Subcutaneous abdominal adipose tissue (tissue), 5 donors: ENCODE data around the gene SPTLC1.

Source experiments
- H3K27ac ChIP-seq: one replicate; pipeline ENCODE4 v1.7.0; 2013; ENCODE audit warnings: low read depth, mild to moderate bottlenecking, inconsistent platforms, low read length, moderate library complexity
- H3K27me3 ChIP-seq, 5 donors: one replicate each; pipeline ENCODE4 v1.7.0; 2013; ENCODE audit warnings: low read length in 5 of 5, inconsistent platforms in 1 of 5; ENCODE audit not compliant: control insufficient read depth in 5 of 5, insufficient read depth in 4 of 5
- H3K36me3 ChIP-seq, 5 donors: one replicate each; pipeline ENCODE4 v1.7.0; 2013; ENCODE audit warnings: low read length in 5 of 5; ENCODE audit not compliant: control insufficient read depth in 5 of 5, insufficient read depth in 5 of 5
- H3K4me1 ChIP-seq, 5 donors: one replicate each; pipeline ENCODE4 v1.7.0; 2013; ENCODE audit warnings: low read length in 5 of 5, mild to moderate bottlenecking in 3 of 5, moderate library complexity in 1 of 5; ENCODE audit not compliant: control insufficient read depth in 5 of 5, insufficient read depth in 5 of 5
- H3K4me3 ChIP-seq, 5 donors: one replicate each; pipeline ENCODE4 v1.7.0; 2013; ENCODE audit warnings: low read length in 5 of 5, low read depth in 1 of 5
- H3K9ac ChIP-seq, 5 donors: one replicate each; pipeline ENCODE4 v1.7.0; 2013; ENCODE audit warnings: low read length in 5 of 5, mild to moderate bottlenecking in 4 of 5, moderate library complexity in 3 of 5
- H3K9me3 ChIP-seq, 5 donors: one replicate each; pipeline ENCODE4 v1.7.0; 2013; ENCODE audit warnings: low read length in 5 of 5; ENCODE audit not compliant: control insufficient read depth in 5 of 5
- donor health status: healthy.
- donor health status: healthy.
- donor health status: healthy.
- donor health status: healthy.
- donor health status: healthy.

Gene SPTLC1

DNA sequence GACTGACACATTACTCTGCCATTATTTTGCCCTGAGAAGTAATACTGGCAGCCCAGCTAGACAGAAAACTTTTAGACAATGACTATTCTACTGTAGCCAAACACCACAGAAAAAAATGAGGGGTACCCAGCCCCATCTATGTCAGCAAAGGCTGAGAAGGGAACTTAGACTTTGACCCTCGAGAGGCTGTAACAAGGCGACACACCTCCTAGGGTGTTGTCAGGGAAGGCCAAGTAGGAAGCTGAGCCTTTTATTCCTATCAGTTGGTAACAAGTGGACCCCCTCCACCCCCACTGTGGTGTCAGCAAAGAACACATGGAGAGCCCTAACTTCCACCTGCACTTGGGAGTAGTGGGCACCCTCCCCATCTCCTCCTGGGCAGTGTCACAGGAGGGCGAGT is 55.6 kb downstream of the SPTLC1 start:
- Histone ChIP-seq H3K4me1 (peaks cover 0 to 6% (median 0%) of the 10 kb centered on the region in 5 donors), H3K27ac (no peak overlapping the region), H3K36me3 (peaks cover 23 to 47% (median 33%) of the 10 kb centered on the region in 5 donors), H3K4me3 (no peak overlapping the region), H3K9ac (no peak overlapping the region), H3K9me3 (peaks cover 8 to 25% (median 13%) of the 10 kb centered on the region in 5 donors), H3K27me3 (no peaks in the 10 kb centered on the region)

DNA sequence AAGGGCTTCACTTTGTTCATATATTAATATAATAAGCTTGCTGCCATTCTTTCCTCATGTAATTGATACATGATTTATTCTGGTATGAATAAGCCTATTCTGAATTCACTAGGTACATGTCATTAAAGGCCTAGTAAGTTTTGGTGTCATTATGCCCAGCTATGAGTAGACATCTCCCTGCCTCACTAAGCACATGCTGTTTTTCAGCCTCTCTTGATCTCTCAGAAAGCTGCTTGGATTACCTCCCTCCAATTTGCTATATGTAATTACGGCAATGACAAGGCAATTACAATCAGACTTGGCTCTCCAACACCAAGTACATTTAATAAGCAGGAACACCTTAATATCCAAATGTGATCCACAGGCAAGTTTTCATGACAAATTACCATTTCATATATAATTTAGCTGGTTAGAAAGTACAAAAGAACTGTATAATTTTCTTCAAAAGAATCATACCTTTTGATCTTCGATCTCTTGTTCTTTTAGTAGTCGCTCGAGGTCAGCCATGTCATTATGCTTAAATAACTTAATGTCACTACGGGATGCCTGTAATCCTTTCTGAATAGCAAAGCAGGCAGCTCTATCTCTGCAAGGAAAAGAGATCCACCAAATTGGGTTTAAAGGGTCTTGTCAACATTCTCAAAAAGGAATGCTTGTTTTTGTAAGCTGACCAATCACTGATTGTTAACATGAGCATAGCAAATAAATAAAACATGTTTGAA is 56.3 kb downstream of the SPTLC1 start:
- no peak overlapping the region for H3K4me3 ChIP-seq
- H3K4me1 ChIP-seq, result peaks cover 0 to 6% (median 0%) of the 10 kb centered on the region in 5 donors
- no peak overlapping the region for H3K27ac ChIP-seq
- peaks cover 8 to 25% (median 13%) of the 10 kb centered on the region in 5 donors for H3K9me3 ChIP-seq
- H3K27me3 ChIP-seq, result no peaks in the 10 kb centered on the region
- peaks cover 26 to 48% (median 35%) of the 10 kb centered on the region in 5 donors for H3K36me3 ChIP-seq
- H3K9ac ChIP-seq, result no peak overlapping the region

DNA sequence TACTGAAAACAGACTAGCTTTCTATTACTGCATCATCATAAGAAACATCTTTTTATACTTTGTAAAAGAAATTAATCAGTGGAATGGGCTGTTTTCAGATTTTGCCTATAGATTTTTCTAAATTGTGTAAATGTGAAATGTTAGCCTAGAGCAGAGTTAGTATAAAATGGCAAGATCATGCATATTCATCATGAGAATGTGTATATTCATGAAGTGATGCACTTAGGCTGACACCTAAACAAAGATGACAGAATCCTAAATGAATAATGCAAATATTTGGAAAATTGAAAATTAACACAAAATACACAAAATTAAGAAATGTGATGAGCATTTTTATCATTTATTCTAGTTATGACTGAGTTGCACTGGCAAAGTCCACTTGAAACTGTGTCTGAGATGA is 57.2 kb downstream of the SPTLC1 start:
- Histone ChIP-seq H3K36me3 (peaks cover 30 to 51% (median 35%) of the 10 kb centered on the region in 5 donors), H3K4me1 (peaks cover 0 to 6% (median 0%) of the 10 kb centered on the region in 5 donors), H3K27me3 (no peaks in the 10 kb centered on the region), H3K9me3 (peaks cover 8 to 22% (median 13%) of the 10 kb centered on the region in 5 donors), H3K9ac (no peak overlapping the region), H3K27ac (no peak overlapping the region), H3K4me3 (no peak overlapping the region)

DNA sequence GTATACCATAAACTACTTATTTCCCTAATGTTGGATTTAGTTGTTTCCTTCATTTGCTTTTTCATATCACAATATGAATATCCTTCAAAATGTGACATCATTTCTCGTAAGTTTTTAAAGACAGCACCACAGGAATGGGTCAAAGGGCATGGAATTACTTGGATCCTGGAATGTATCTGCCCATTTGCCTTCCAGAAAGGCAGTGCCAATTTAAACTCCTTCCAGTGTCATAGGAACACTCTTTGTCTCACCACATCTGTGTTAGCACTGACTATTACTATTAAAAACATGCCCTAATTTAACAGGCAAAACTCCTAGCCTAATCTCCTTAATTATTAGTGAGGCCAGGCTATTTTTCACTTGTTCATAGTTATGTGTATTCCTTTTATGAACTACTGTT is 58.0 kb downstream of the SPTLC1 start:
- Histone ChIP-seq H3K27me3 (no peaks in the 10 kb centered on the region), H3K4me1 (peaks cover 0 to 6% (median 0%) of the 10 kb centered on the region in 5 donors), H3K27ac (no peak overlapping the region), H3K9me3 (peaks cover 5 to 14% (median 8%) of the 10 kb centered on the region in 5 donors), H3K4me3 (no peak overlapping the region), H3K36me3 (peaks cover 24 to 53% (median 35%) of the 10 kb centered on the region in 5 donors), H3K9ac (no peak overlapping the region)

DNA sequence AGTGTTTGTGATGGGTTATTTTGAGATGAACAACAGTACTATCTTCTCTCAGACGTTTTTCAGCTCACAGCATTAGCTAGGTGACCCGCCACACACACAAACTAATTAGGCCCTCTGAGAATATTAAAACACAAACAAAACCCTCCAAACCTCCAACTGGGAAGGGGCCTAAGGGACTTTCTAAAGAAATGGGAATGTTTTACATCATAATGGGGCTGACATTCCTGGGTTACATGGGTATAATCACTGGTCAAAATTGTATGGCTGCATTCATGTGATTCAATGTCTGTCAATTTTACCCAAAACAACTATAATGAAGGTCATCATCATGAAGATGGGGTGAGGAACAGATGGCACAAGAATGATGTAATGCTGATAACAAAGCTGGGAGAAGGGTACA is 59.6 kb downstream of the SPTLC1 start:
- Histone ChIP-seq H3K9me3 (no peaks in the 10 kb centered on the region), H3K4me1 (peaks cover 0 to 6% (median 0%) of the 10 kb centered on the region in 5 donors), H3K27me3 (no peaks in the 10 kb centered on the region), H3K9ac (no peak overlapping the region), H3K4me3 (no peak overlapping the region), H3K27ac (no peak overlapping the region), H3K36me3 (peaks cover 28 to 53% (median 35%) of the 10 kb centered on the region in 5 donors)

GRCh38 chr9:92048924-92049625 is 66.1 kb downstream of the SPTLC1 start:
- Histone ChIP-seq H3K9me3 (no peaks in the 10 kb centered on the region), H3K36me3 (peaks cover 42 to 65% (median 57%) of the 10 kb centered on the region in 5 donors), H3K27me3 (no peaks in the 10 kb centered on the region)

DNA sequence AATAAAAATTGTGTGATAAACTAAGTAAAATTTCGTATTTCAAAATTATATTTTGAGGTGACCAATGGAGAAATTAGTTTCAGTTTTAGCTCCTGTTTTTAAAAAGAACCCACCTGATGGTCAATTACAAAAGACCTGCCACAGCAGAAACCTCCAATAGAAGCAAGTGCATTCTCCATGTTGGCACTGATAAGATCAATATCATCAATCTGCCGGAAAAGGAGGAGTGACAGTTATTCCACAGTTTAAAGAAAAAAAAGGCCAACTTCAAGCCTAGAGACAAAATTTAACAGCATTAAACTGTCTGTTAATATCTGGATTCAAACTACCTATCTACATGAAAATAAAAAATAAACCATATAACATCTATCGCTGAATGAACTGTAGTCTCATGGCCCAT is 67.7 kb downstream of the SPTLC1 start:
- Histone ChIP-seq H3K4me3 (no peak overlapping the region), H3K27me3 (no peaks in the 10 kb centered on the region), H3K36me3 (peaks cover 51 to 69% (median 62%) of the 10 kb centered on the region in 5 donors), H3K9ac (no peak overlapping the region), H3K9me3 (peaks cover 0 to 7% (median 5%) of the 10 kb centered on the region in 5 donors), H3K27ac (no peak overlapping the region), H3K4me1 (no peaks in the 10 kb centered on the region)

More at GRCh38 chr9:92048924-92049625, 66.1 kb downstream of the SPTLC1 start:
- Histone ChIP-seq H3K9ac (no peak overlapping the region), H3K4me1 (no peaks in the 10 kb centered on the region), H3K4me3 (no peak overlapping the region), H3K27ac (no peak overlapping the region)

DNA sequence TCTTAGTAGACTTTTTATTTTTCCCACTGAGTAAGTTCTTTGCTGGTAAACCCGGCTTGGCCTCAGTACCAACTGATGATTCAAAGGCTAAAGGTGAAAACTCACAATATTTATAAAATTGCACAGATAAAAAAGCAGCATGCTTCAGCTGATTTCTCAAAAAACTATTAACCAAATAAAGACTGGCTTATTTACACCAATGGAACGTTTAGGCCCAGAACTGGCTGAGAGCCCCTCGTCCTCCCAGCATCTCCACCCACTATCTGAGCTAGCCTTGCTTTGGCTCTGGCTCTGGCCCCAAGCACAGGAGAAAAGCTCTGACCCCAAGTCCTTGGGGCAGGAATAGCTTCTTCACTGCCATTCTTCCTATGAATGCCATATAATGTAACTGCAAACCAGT is 68.5 kb downstream of the SPTLC1 start:
- Histone ChIP-seq H3K4me1 (no peaks in the 10 kb centered on the region), H3K27ac (no peak overlapping the region), H3K9ac (no peak overlapping the region), H3K27me3 (no peaks in the 10 kb centered on the region), H3K9me3 (peaks cover 7 to 15% (median 11%) of the 10 kb centered on the region in 5 donors), H3K36me3 (peaks cover 57 to 77% (median 69%) of the 10 kb centered on the region in 5 donors), H3K4me3 (no peak overlapping the region)

GRCh38 chr9:92044936-92045335 is 70.3 kb downstream of the SPTLC1 start:
- H3K4me3 ChIP-seq, result no peak overlapping the region
- no peaks in the 10 kb centered on the region for H3K27me3 ChIP-seq
- peaks cover 58 to 81% (median 68%) of the 10 kb centered on the region in 5 donors for H3K36me3 ChIP-seq
- H3K27ac ChIP-seq, result no peak overlapping the region
- H3K4me1 ChIP-seq, result no peaks in the 10 kb centered on the region
- no peak overlapping the region for H3K9ac ChIP-seq
- H3K9me3 ChIP-seq, result peaks cover 9 to 16% (median 15%) of the 10 kb centered on the region in 5 donors

- H3K9ac ChIP-seq, result no peak overlapping the region
- H3K9me3 ChIP-seq, result peaks cover 9 to 16% (median 15%) of the 10 kb centered on the region in 5 donors
- H3K36me3 ChIP-seq, result peaks cover 51 to 73% (median 63%) of the 10 kb centered on the region in 5 donors
- no peak overlapping the region for H3K4me3 ChIP-seq
- H3K27me3 ChIP-seq, result no peaks in the 10 kb centered on the region
- no peaks in the 10 kb centered on the region for H3K4me1 ChIP-seq
- H3K27ac ChIP-seq, result no peak overlapping the region
Observed at GRCh38 chr9:92043002-92043401, 72.2 kb downstream of the SPTLC1 start.
